Measurements from ENCODE around the gene SLC26A1.

Gene SLC26A1

DNA sequence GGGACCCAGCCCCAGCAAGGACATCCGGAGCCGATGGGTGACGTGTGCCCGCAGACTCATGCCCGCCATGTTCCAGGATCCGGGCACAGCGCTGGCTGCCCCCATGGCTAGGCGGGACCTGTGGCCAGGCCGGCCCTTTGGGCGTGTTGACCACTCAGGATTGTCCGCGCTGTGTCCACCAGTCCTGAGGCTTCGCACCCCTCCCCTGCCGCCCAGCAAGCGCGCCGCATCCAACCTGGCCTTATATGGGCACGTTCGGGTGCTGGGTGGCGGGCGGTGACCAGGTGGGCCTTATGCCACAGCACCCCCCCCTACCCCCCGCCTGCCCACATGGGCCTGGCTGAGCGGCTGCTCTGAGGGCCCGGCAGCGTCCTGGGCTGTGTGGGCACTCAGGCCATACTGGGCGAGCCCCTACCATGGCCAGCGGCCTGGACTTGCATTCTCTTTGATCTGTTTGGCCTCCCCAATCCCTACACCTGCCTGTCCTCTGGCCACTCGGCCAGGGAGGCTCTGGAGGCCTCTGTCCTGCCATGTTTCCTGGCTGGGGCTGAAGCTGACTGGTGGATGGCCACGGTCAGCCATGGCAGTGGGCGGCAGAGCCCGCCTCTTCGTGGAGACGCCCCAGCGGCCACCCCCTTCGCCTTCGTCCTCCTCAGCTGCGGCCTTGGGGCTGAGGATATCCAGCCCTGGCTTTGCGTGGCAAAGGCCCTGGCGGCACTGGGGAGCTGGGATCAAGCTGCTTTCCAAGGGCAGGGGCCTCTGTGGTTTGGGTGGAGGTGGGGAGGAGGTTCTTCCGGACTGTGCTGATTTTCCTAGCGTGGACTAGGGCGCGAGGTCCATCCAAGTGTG is 20.2 kb upstream of the SLC26A1 start:
- DNase-seq = no peak

- peak in 1 of 2 experiments; percentile 48 for DNase-seq
Measured at GRCh38 chr4:1012034-1012739, 19.0 kb upstream of the SLC26A1 start.

GRCh38 chr4:1011666-1012033 is 18.4 kb upstream of the SLC26A1 start:
- DNase-seq = no peak

DNA sequence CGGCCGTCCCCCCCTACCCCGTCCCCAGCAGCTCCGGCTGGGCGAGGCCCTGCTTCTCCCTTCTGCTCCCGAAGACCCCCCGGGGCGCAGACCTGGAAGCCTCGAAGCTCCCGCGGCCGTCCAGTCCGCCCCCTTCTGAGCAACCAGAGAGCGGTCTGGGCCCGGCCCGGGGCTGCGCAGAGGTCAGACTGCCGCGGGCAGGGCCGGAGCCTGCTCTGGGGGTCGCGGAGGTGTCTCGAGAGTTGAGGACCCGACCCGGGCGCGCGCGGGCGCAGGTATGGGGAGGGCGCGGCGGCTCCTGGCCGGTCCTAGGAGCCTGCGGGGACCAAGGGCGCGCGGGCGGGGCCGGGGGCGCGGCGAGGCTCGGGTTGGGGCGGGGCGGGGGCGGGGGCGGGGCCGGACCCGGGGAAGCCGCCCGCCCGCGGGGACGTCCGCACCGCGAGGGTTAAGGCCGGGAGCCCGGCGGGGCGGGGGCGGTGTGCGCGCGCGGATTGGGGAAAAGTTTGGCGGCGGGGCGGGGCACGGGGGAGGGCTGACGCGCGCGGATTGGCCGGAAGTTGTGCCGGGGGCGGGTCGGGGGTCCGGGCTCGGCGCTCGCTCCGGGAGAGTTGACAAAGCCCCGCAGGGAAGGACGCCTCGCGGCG is 17.9 kb upstream of the SLC26A1 start, which contains the start of gene FGFRL1:
TSS of gene FGFRL1 (plus strand) at position 605 of the 644 bp plus-strand sequence. CDS start 860 bp downstream, outside the sequence.
- peak in 1 of 2 experiments; percentile 87 for DNase-seq

DNA sequence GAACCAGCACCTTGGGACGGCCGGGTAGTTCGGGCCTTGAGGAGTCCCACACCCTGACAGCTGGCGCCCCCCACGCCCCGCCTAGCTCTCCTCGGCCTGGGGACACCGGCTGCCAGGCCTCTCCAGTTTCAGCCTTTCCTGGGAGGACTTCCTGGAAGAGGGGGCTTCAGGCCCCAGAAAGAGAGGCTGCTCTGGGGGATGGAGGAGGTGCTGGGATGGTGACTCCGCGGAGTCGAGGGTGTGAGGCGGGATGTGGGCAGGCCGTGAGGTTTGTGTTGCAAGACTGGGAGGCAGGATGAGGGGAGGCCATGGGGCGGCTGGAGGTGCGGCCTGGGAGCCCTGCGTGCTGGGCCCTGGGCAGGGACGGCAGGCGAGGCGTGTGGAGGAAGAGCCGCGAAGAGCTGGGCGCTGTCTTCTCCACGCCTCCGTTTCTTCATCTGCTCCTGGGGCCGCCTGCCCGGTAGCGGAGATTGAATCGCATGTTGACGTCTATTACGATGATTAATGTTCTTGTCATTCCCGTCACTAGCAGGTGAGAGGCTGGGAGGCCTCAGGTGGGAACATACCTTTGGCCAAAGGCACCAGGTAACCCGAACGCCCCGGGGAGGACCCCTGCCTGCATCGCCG is 17.3 kb upstream of the SLC26A1 start:
- DNase-seq = peak; percentile 58 to 75

- peak; percentile 29 to 83 for DNase-seq
Measured at GRCh38 chr4:1009542-1010394, 16.6 kb upstream of the SLC26A1 start.

GRCh38 chr4:1008840-1009541 is 15.8 kb upstream of the SLC26A1 start:
- DNase-seq = peak in 1 of 2 experiments; percentile 55

DNA sequence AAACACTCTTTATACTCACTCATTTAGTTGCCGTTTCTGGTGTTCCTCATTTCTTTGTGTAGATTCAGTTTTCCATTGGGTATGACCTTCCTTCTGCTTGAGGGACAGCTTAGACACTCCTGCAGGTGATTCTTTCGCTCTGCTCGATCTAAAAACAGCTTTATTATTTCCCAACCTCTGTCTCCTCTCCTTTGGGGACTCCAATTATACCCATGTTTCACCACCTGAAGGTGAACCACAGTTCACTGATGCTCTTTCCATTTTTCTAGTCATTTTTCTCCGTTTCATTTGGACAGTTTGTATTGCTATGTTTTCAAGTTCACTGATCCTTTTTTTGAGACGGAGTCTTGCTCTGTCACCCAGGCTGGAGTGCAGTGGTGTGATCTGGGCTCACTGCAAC is 13.7 kb upstream of the SLC26A1 start:
- DNase-seq = no peak

DNA sequence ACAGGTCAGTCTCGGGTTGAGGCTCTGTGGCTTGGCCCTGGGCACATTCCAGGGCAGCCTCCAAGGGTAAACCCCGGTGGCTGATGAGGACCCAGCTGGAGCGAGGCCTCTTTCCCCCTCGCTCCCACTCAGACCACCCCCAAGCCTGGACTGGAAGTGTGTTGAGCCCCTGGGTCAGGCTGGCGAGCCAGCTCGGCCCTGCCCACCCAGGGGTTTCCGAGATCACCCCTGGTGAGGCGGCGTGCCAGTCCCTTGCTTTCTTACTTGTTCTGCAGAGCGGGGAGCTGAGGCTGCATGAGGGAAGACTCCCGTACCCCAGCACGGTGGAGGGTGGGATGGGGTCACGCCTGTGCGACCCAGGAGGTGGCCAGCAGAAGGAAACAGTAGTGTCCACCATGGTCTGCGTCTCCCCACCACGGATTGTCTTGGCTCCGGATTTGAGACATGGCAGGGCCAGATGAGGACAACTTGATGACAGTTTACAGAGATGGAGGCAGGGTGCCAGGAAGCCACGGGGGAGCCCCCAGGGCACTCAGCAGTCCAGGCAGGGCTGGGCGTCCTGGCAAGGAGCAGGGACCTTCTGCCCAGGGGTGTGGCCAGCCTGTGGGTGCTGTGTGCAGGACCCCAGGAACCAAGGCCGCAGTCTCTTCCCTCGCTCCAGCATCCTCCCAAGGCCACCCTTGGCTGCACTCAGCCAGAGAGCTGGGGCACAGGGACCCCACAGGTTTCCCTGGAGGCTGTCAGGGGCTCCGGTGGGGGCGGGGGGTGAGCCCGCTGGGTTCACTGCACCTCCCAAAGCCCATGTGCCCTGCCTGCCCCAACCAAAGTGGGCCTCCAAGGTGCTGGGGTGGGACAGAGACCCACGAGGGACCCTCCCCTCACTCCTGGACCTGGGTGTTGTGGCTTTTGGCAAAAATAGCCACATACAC is 11.6 kb upstream of the SLC26A1 start:
- DNase-seq = no peak

DNA sequence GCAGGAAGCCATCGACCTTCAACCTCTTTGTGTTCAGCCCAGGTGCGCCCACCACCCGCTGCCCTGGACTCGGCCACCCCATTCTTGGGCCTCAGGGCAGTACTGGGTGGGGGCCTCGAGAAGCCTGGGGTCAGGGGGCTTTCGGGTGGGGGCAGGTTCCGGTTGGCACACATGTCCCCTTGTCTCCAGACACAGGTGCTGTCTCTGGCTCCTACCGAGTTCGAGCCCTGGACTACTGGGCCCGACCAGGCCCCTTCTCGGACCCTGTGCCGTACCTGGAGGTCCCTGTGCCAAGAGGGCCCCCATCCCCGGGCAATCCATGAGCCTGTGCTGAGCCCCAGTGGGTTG is 10.8 kb upstream of the SLC26A1 start:
- DNase-seq = no peak

GRCh38 chr4:1003271-1004070 is 10.3 kb upstream of the SLC26A1 start:
- no peak for DNase-seq

GRCh38 chr4:1002631-1003251 is 9.5 kb upstream of the SLC26A1 start:
- peak in 1 of 2 experiments; percentile 23 for DNase-seq

- peak in 1 of 2 experiments; percentile 52 for DNase-seq
Measured at GRCh38 chr4:1002131-1002630, 9.0 kb upstream of the SLC26A1 start.

- no peak for DNase-seq
Measured at GRCh38 chr4:1001561-1002130, 8.4 kb upstream of the SLC26A1 start.

DNA sequence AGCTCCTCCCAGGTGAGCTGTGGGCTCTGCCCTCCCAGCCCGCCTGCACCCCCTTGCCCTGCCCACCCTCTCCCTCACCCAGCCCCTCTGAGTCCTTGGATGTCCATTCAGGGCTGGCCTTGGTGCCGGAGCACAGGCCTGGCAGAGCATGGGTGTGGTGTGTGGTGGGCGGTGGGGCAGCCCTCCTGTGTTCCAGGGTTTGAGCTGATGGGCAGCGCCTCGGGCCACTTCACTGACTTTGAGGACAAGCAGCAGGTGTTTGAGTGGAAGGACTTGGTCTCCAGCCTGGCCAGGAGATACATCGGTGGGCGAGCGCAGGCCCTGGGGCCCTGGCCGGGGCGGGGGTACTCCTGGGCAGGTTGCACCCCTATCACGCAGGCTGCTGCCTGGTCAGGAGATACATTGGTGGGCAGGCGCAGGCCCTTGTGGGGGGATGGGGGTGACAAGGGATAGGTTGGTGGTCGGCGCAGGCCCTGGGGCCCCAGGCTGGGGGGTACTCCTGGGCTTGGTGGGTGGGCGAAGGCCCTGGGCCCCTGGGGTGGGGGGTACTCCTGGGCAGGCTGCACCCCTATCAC is 7.6 kb upstream of the SLC26A1 start:
- no peak for DNase-seq

DNA sequence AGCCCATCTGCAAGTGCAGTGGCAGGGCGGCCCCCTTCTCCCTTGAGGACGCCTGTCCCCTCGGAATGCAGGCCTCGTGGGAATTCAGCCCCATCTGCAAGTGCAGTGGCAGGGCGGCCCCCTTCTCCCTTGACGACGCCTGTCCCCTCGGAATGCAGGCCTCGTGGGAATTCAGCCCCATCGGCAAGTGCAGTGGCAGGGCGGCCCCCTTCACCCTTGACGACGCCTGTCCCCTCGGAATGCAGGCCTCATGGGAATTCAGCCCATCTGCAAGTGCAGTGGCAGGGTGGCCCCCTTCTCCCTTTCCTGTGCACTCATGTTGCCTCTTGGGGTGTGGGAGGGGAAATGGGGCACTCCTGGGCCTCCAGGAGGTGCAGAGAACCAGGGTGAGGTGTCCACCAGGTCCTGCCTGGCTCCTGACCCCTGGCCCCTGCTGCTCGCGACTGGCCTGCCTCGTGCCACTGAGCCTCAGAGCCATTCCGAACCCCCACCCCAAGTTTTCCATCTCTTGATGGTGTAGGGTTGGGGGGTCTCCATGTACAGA is 6.8 kb upstream of the SLC26A1 start:
- no peak for DNase-seq

- DNase-seq = peak in 1 of 2 experiments; percentile 51
Measured at GRCh38 chr4:999240-999863, 6.1 kb upstream of the SLC26A1 start.

All from NCI-H526 (cell line).